PC-3 (cell line): ENCODE results near the gene ERCC5.

Experiments
- CTCF ChIP-seq: fragments of 300-600 bp; sonication (generic); conservative IDR thresholded peaks from 2 replicates; pipeline ENCODE4 v1.5.1; 2017; ENCODE audit warnings: antibody characterized with exemption, low read depth, mild to moderate bottlenecking, low read length
- EZH2 ChIP-seq: fragments of 300-600 bp; sonication (generic); IDR thresholded peaks from one replicate; pipeline ENCODE4 v1.6.1; 2017; ENCODE audit warnings: antibody characterized with exemption, mild to moderate bottlenecking, low read length; ENCODE audit not compliant: unreplicated experiment
- EZH2phosphoT487 ChIP-seq: fragments of 300-600 bp; sonication (generic); IDR thresholded peaks from 2 replicates; pipeline ENCODE4 v1.6.1; 2018; ENCODE audit warnings: mild to moderate bottlenecking, antibody characterized with exemption, low read length, borderline replicate concordance

- TF ChIP-seq EZH2phosphoT487 (no peak), CTCF (no peak), EZH2 (no peak)
Measured at GRCh38 chr13:102825400-102825799, 20.4 kb upstream of the ERCC5 start.
